T-helper 1 cell (primary cell): ENCODE results near the gene FAM50A.
"Not testable (repeated sequence)": the region's sequence is repeated elsewhere in the genome, so short reads cannot be mapped to it uniquely, and the experiment has no call there.

ENCODE experiments used
- DNase-seq, 5 donors: peaks; one replicate each; pipeline ENCODE4 v3.0.0-alpha.2; 2012 to 2020

The FAM50A gene

DNA sequence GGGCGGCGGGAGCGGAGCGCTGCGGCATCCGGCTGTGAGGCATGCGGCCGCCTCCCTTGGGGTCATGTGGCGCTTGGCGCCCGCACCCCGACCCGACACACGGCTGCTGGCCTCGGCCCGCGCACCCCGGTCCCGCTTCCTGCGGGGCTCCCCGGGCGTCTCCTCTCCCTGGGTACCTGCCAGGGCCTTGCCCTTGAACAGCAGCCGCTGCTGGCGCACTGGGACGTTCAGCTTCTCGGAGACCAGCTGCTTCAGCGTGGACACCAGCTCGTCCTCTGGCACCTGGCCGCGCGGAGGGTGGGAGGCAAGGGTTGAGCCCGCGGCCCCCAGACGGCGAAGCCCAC is 42.1 kb downstream of the FAM50A start:
- peak in 4 of 5 donors; percentile 15 to 31 (median 26) for DNase-seq

DNA sequence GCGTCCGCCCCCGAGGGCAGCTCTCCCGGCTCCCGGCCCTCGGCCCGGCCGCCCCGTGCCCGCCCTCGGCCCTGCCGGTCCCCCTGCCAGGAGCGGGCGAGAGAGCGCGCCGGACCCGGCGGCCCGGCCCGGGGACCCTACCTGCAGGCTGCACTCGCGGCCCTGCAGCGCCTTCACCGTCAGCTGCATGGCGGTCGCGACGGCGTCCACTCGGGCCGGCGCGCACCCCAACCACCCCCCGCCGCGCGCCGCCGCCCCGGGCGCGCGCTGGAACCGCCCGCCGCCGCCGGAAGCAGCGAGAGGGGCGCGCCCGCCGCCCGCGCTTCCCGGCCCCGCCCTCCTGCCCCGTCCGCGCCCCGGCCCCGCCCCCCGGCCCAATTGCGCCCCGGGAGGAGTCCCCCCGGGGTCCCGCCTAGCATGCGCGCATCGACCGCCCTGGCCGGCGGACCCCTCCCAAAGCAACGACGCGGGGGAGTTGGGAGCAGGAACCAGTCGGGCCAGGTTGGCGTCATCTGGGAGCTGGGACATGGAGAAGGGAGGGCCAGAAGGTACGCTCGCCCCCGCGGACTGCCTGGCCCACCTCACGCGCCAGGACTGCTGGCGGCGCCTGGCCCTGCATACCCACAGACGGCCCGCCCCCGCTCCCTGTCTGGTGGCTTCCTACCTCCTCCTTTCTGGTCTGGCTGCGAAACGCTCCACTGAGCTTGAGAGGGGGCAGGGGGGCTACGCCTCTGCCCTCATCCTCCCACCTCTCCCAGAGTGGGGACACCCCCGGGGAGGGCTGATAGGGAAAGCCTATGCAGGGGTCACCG is 42.7 kb downstream of the FAM50A start, which contains the start of gene UBL4A:
Gene UBL4A (minus strand): TSS at position 220 of the 812 bp plus-strand sequence. CDS start 31 bp downstream, at position 189.
- DNase-seq = peak; percentile 25 to 63 (median 36)

GRCh38 chrX:154487518-154488290 is 43.8 kb downstream of the FAM50A start:
- DNase-seq = no peak

- no peak for DNase-seq
Measured at GRCh38 chrX:154488336-154489075, 44.6 kb downstream of the FAM50A start.

- DNase-seq = no peak
Measured at GRCh38 chrX:154489182-154489581, 45.2 kb downstream of the FAM50A start.

DNA sequence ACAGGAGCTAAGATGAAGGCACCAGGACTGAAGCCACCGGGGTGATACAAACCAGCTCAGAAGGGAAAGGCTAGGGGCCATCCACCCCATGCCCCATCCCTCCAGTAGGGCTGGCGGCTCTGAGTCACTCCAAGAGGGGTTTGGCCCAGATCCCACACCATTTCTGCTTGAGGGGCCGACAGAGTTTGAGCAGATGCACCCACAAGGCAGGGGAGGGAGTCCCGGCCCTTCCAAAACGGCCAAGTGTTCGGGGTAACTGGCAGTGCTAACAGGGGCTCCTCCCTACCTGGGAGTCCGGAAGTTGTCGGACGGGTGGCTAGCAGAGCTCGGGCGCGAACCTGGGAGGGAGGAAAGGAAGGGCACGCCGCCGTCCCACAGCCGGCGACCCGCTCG is 46.1 kb downstream of the FAM50A start:
- DNase-seq = peak in 1 of 5 donors; percentile 10

GRCh38 chrX:154490414-154491083 is 46.6 kb downstream of the FAM50A start, which contains the start of gene SLC10A3:
Gene SLC10A3 (minus strand): TSS chrX:154490629. CDS start chrX:154488940, 1,689 bp downstream.
- DNase-seq = peak; percentile 80 to 94 (median 81)

- no peak for DNase-seq
Measured at GRCh38 chrX:154494715-154495114, 50.8 kb downstream of the FAM50A start.

DNA sequence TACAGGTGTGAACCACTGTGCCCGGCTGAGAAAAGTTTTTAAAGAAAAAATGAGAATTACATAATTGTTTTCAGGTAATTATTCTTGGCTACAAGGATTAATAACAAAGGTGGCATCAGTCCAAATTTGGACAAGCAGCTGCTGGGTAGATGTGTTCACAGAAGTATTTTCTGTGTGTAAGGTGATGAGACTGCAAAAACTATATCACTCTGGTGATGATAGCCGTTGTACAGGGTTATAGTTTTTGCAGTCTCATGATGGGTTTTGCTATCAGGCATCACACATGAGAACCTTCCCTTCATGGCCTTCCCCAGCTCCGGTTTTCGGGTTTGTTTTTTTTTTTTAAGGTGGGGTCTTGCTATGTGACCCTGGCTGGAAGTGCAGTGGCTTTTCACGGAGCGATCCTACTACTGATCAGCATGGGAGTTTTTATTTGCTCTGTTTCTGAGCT is 51.6 kb downstream of the FAM50A start:
- no peak for DNase-seq

- DNase-seq = not testable (repeated sequence)
Measured at GRCh38 chrX:154496591-154497137, 52.7 kb downstream of the FAM50A start.
